ENCODE measurements around the gene ATG9A. TPM values are rescaled to one million over a fixed set of nuclear protein-coding genes. Genes with fewer than 3 reads are reported as not detected.
A peak's percentile ranks its signal among the peaks of the same experiment; 100 is the strongest.

The ATG9A gene
- polyA plus RNA-seq, 3 donors = 24.7 to 55.2 (median 26.3) TPM

DNA sequence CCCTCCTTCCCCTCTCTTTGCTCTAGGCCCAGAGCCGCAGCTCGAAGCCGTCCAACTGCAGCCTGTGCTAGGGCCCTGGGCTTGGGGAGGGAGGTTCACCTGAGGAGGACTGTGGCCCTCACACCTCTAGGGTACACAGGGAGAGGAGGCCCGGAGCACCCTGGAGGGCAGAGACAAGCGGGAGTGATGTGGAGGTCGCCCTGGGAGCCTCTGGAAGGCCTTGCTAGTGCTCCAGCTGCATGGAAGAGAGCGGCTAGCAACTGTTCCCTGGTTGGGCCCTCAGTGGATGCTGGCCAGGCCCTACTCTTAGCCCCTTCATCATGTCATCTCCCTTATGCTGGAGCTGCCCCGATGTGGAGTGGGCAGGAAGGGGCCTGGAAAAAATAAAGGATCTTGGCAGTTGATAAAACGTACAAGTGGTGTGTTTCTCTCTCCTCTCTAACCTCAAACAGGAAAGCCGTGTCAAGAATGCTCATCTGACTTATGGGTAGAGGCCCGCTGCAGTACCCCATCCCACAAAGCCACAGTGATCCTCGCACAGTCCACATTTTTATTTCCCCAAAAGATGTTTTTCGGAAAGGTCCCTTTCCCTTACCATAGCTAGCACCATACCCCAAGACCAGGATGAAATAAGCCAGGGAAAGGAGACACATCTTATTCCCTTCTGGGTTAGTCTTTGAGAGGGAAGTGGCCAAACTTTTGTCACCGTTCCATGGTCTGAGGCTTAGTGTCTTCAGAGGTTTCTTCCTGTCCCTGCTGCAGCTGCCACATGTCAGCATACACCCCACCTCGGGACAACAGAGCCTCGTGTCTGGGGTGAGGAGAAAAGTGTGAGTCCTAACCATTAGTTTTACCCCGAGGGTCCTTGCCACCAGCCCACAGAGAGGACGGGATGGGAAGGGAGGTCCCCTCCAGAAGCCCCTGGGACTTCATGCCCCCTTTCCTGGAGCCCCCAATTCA lies 19.9 kb downstream of the ATG9A start:
- Mint-ChIP-seq H3K27ac (peak overlapping the region in 1 of 7 donors; percentile 2), H3K27me3 (ENCODE audit: low read depth in 3 of 3) (peaks cover 0 to 5% (median 4%) of the 10 kb centered on the region in 3 donors), H3K36me3 (peaks cover 39 to 48% of the 10 kb centered on the region in 2 donors), H3K4me3 (no peak overlapping the region), H3K9me3 (peaks cover under 1 to 4% (median 2%) of the 10 kb centered on the region in 7 donors), H3K4me1 (peaks cover 39% of the 10 kb centered on the region)
- no peak overlapping the region for H3K9ac ChIP-seq (ENCODE audit: insufficient read depth, low read length, poor library complexity, severe bottlenecking)
- H4K20me1 ChIP-seq (ENCODE audit: insufficient read depth, low read length) = peaks cover 10% of the 10 kb centered on the region
- H3K9me3 ChIP-seq (replicated peaks in 1 of 2; ENCODE audit: control insufficient read depth in 1 of 2, insufficient read depth in 1 of 2, low read length in 2 of 2) = peaks cover 0 to under 1% of the 10 kb centered on the region in 2 donors
- no peak for DNase-seq
- H2AFZ ChIP-seq (ENCODE audit: insufficient read depth, low read depth, low read length, poor library complexity, severe bottlenecking) = no peak overlapping the region
- H3K79me2 ChIP-seq (ENCODE audit: insufficient read depth, low read length) = no peaks in the 10 kb centered on the region
- WGBS (ENCODE audit: insufficient coverage) = 25% methylated on average over 9 of the region's 18 CpGs
- H3K27ac ChIP-seq (ENCODE audit: low read depth in 1 of 2, low read length in 2 of 2) = no peak overlapping the region
- intact Hi-C loops (cut with micrococcal nuclease) = loop anchor here (2.0 to 5.0 kb wide), 3 partner anchors 39 to 49 kb away; partner anchors contain the start of genes NHEJ1 (in 2 of the 2) and SLC23A3 (in 1 of the 2)
- no peak overlapping the region for H3K4me2 ChIP-seq (replicated peaks; ENCODE audit: extremely low read depth, low read length, poor library complexity, severe bottlenecking)
- H3K36me3 ChIP-seq (replicated peaks in 1 of 2; ENCODE audit: control insufficient read depth in 1 of 2, insufficient read depth in 2 of 2, low read length in 2 of 2) = peaks cover 16 to 31% of the 10 kb centered on the region in 2 donors
- no peaks in the 10 kb centered on the region for H3K27me3 ChIP-seq (ENCODE audit: control insufficient read depth in 2 of 2, insufficient read depth in 2 of 2, low read length in 2 of 2)
- no peak overlapping the region for H3K4me3 ChIP-seq (replicated peaks in 1 of 3; ENCODE audit: low read depth in 2 of 3, low read length in 3 of 3)
- H3K4me1 ChIP-seq (ENCODE audit: control insufficient read depth in 1 of 2, insufficient read depth in 2 of 2, low read length in 2 of 2) = peaks cover 19 to 21% of the 10 kb centered on the region in 2 donors
- TF ChIP-seq, protein P1, sequence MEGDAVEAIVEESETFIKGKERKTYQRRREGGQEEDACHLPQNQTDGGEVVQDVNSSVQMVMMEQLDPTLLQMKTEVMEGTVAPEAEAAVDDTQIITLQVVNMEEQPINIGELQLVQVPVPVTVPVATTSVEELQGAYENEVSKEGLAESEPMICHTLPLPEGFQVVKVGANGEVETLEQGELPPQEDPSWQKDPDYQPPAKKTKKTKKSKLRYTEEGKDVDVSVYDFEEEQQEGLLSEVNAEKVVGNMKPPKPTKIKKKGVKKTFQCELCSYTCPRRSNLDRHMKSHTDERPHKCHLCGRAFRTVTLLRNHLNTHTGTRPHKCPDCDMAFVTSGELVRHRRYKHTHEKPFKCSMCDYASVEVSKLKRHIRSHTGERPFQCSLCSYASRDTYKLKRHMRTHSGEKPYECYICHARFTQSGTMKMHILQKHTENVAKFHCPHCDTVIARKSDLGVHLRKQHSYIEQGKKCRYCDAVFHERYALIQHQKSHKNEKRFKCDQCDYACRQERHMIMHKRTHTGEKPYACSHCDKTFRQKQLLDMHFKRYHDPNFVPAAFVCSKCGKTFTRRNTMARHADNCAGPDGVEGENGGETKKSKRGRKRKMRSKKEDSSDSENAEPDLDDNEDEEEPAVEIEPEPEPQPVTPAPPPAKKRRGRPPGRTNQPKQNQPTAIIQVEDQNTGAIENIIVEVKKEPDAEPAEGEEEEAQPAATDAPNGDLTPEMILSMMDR (IDR thresholded peaks at IDR 0.05) = no peak

DNA sequence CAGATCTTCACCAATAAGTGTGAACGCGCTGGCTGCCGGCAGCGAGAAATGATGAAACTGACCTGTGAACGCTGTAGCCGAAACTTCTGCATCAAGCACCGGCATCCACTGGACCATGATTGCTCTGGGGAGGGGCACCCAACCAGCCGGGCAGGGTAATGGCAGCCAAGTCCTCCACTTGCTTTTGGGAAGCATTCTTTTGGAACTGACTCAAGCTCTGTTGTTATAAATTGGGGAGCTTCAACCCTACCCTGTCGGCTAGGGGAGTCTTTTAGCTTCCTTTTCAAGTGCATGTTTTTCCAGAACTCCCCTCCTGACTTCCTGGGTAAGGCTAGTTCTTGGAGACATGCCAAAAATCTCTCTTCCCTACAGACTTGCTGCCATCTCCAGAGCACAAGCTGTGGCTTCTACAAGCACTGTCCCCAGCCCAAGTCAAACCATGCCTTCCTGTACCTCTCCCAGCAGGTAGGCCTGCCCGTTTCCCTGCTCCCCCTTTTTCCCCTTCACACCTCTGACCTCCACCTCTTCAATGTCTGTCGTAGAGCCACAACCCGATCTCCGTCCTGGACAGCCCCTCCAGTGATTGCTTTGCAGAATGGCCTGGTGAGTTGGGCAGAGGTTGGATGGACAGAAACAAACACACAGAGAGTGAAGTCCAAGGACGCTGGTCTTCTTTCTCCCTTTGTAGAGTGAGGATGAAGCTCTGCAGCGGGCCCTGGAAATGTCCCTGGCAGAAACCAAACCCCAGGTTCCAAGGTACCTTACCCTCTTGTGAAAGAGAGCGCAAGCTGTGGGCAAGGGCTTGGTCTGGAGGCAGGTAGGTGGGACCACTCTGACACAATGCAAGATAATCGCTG lies 21.3 kb downstream of the ATG9A start:
- Mint-ChIP-seq H3K9me3 (peaks cover 2 to 8% (median 4%) of the 10 kb centered on the region in 7 donors), H3K4me3 (peak overlapping the region; percentile 30 to 86), H3K4me1 (peaks cover 39% of the 10 kb centered on the region), H3K36me3 (peaks cover 30 to 40% of the 10 kb centered on the region in 2 donors), H3K27ac (peak overlapping the region in 3 of 7 donors; percentile 22 to 87 (median 86)), H3K27me3 (ENCODE audit: low read depth in 3 of 3) (peaks cover 0 to 2% (median 0%) of the 10 kb centered on the region in 3 donors)
- H3K36me3 ChIP-seq (replicated peaks in 1 of 2; ENCODE audit: control insufficient read depth in 1 of 2, insufficient read depth in 2 of 2, low read length in 2 of 2) = peaks cover 16 to 31% of the 10 kb centered on the region in 2 donors
- peaks cover 0 to 4% of the 10 kb centered on the region in 2 donors for H3K9me3 ChIP-seq (replicated peaks in 1 of 2; ENCODE audit: control insufficient read depth in 1 of 2, insufficient read depth in 1 of 2, low read length in 2 of 2)
- WGBS (ENCODE audit: insufficient coverage) = 64% methylated on average over 10 of the region's 17 CpGs
- intact Hi-C loops (cut with micrococcal nuclease) = loop anchor here in 1 of 2 donors (2.0 kb wide), 1 partner anchor 29 kb away; the partner anchor contains the start of gene RETREG2
- H3K4me1 ChIP-seq (ENCODE audit: control insufficient read depth in 1 of 2, insufficient read depth in 2 of 2, low read length in 2 of 2) = peaks cover 19 to 21% of the 10 kb centered on the region in 2 donors
- H3K4me2 ChIP-seq (replicated peaks; ENCODE audit: extremely low read depth, low read length, poor library complexity, severe bottlenecking) = peak overlapping the region; percentile 91
- TF ChIP-seq, protein P1 (IDR thresholded peaks at IDR 0.05) = no peak
- DNase-seq = no peak
- no peak overlapping the region for H2AFZ ChIP-seq (ENCODE audit: insufficient read depth, low read depth, low read length, poor library complexity, severe bottlenecking)
- no peak overlapping the region for H3K27ac ChIP-seq (ENCODE audit: low read depth in 1 of 2, low read length in 2 of 2)
- no peak overlapping the region for H3K4me3 ChIP-seq (replicated peaks in 1 of 3; ENCODE audit: low read depth in 2 of 3, low read length in 3 of 3)
- no peaks in the 10 kb centered on the region for H3K27me3 ChIP-seq (ENCODE audit: control insufficient read depth in 2 of 2, insufficient read depth in 2 of 2, low read length in 2 of 2)
- H3K9ac ChIP-seq (ENCODE audit: insufficient read depth, low read length, poor library complexity, severe bottlenecking) = no peak overlapping the region
- H3K79me2 ChIP-seq (ENCODE audit: insufficient read depth, low read length) = no peaks in the 10 kb centered on the region
- peaks cover 10% of the 10 kb centered on the region for H4K20me1 ChIP-seq (ENCODE audit: insufficient read depth, low read length)
